Right atrium auricular region (tissue), 2 donors: Measurements from ENCODE around the gene LHX1. TPM values are rescaled to one million over a fixed set of nuclear protein-coding genes. Genes with fewer than 3 reads are reported as not detected.

Experiments used
- DNase-seq: peaks from one replicate; pipeline ENCODE4 v3.0.0-alpha.2; 2019; ENCODE audit warnings: low spot score
- H3K27ac ChIP-seq, 2 donors: fragments of 200-600 bp; sonication (generic); 1 replicate in 1 of 2; 2 replicates in 1 of 2; pipeline ENCODE4 v1.5.1; 2016 to 2019
- H3K27me3 ChIP-seq, 2 donors: fragments of 200-600 bp; sonication (generic); one replicate each; pipeline versions ENCODE4 v1.5.1 to v1.6.0; 2017 to 2019
- H3K36me3 ChIP-seq: fragments of 200-600 bp; sonication (generic); one replicate; pipeline ENCODE4 v1.5.1; 2016
- H3K4me1 ChIP-seq, 2 donors: fragments of 200-600 bp; sonication (generic); one replicate each; pipeline versions ENCODE4 v1.5.1 to v1.6.0; 2017 to 2019
- H3K4me3 ChIP-seq, 2 donors: fragments of 200-600 bp; sonication (generic); 1 replicate in 1 of 2; 2 replicates in 1 of 2; pipeline ENCODE4 v1.5.1; 2017 to 2019; ENCODE audit warnings: mild to moderate bottlenecking in 1 of 2, moderate library complexity in 1 of 2
- H3K9me3 ChIP-seq, 2 donors: fragments of 200-600 bp; sonication (generic); one replicate each; pipeline ENCODE4 v1.5.1; 2019
- CTCF ChIP-seq, 2 donors: fragments of 200-600 bp; sonication (generic); IDR thresholded peaks; one replicate each; pipeline ENCODE4 v1.5.1; 2019; ENCODE audit warnings: antibody characterized with exemption in 2 of 2
- total RNA-seq, 2 donors: library from RNA; depleted of rRNA; stranded (reverse); fragments of >200 nt; gene quantifications; one replicate each; pipeline ENCODE4 v1.1.0, GENCODE V29; 2016

Gene LHX1
- total RNA-seq, 2 donors from 2014 or later = not detected

DNA sequence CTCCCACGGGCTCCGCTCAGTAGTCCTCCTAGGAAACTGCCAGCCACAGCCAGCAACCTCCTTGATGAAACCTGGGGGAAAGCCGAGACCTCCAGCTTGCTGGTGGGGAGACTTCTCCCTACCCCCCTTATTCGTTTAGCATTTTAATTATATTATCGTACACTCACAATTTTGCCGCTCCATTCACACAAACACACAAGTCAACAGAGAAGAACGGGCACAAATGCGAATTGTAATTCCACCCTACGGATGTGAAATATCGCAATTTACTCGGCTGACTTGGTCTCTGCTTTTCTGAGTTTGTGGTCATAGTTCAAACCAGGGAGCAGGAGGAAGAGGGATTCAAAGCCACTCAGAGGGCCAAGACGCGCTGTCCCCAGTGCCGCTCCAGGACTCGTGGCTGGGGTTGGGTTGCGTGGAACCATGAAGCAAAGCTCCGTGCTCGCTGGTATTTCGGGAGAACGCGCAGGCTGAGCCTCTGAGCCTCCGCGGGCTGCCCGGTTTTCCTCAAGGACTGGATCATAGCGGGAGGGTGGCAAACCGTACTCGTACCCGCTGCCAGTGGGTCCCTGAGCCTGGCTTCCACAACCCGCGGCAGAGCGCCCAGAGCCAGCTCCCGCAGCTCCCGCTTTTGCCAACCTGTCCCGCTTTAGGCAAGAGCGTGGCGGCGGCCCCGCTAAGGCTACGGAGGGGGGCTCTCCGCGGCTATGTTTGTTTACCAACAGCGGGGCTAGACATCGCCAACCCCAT is 2.0 kb downstream of the LHX1 start:
- H3K27me3 ChIP-seq = peaks cover 77 to 94% of the 10 kb centered on the region in 2 donors
- H3K4me3 ChIP-seq = no peak overlapping the region

GRCh38 chr17:36939802-36940312 is 2.6 kb downstream of the LHX1 start:
- Histone ChIP-seq H3K36me3 (no peaks in the 10 kb centered on the region), H3K4me1 (peaks cover 0 to 64% of the 10 kb centered on the region in 2 donors), H3K4me3 (no peak overlapping the region), H3K27me3 (peaks cover 74 to 93% of the 10 kb centered on the region in 2 donors), H3K27ac (no peak overlapping the region), H3K9me3 (no peaks in the 10 kb centered on the region)
- no peak for DNase-seq
- TF ChIP-seq CTCF (IDR thresholded peaks at IDR 0.05) = no peak

More for the DNA sequence above, 2.0 kb downstream of the LHX1 start:
- no peak for DNase-seq
- no peak for TF ChIP-seq CTCF (IDR thresholded peaks at IDR 0.05)
- peaks cover 0 to 70% of the 10 kb centered on the region in 2 donors for H3K4me1 ChIP-seq
- H3K9me3 ChIP-seq = no peaks in the 10 kb centered on the region
- H3K27ac ChIP-seq = no peak overlapping the region
- no peaks in the 10 kb centered on the region for H3K36me3 ChIP-seq

- TF ChIP-seq CTCF (IDR thresholded peaks at IDR 0.05) = no peak
- Histone ChIP-seq H3K4me1 (peaks cover 0 to 57% of the 10 kb centered on the region in 2 donors), H3K27me3 (peaks cover 74 to 91% of the 10 kb centered on the region in 2 donors), H3K27ac (no peak overlapping the region), H3K4me3 (no peak overlapping the region), H3K36me3 (no peaks in the 10 kb centered on the region), H3K9me3 (no peaks in the 10 kb centered on the region)
- DNase-seq = no peak
Observed at GRCh38 chr17:36940313-36941264, 3.3 kb downstream of the LHX1 start.

DNA sequence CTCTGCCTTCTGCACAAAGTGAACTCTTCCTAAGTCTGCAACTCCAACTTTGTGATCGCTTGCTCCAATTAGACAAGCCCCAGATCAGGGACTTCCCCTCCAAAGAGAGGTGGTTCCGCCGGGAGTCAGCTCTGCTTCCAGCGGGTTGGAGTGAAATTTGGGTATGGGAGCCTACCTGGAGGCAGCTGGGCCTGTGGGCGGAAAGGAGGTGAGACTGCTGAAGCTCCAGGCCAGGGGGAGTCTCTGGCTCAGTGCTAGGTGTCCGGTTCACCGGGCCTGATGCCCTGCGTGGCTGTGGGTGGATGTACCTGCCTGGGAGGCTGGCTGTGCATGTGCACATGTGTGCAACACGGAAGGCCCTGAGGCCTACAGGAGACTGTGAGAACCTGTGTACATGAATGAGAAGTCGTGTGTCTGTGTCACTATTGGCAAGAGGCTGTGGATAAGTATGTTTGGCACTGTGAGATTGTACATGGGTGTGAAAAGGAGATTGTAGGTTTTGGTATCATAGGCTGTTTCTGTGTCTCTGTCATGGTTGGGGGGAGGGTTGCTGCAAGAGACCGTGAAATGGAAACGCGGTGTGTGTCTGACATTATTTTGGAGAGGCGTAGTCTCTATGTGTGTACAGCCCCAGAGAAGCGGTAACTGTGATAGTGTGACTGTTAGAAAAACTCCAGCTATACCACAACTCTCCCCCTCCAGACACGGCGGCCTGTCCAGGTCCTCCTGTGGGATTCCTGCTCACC is 4.2 kb downstream of the LHX1 start:
- Histone ChIP-seq H3K27ac (no peak overlapping the region), H3K4me3 (no peak overlapping the region), H3K36me3 (no peaks in the 10 kb centered on the region), H3K27me3 (peaks cover 76 to 91% of the 10 kb centered on the region in 2 donors), H3K9me3 (no peaks in the 10 kb centered on the region), H3K4me1 (peaks cover 0 to 48% of the 10 kb centered on the region in 2 donors)
- TF ChIP-seq CTCF (IDR thresholded peaks at IDR 0.05) = no peak
- no peak for DNase-seq

DNA sequence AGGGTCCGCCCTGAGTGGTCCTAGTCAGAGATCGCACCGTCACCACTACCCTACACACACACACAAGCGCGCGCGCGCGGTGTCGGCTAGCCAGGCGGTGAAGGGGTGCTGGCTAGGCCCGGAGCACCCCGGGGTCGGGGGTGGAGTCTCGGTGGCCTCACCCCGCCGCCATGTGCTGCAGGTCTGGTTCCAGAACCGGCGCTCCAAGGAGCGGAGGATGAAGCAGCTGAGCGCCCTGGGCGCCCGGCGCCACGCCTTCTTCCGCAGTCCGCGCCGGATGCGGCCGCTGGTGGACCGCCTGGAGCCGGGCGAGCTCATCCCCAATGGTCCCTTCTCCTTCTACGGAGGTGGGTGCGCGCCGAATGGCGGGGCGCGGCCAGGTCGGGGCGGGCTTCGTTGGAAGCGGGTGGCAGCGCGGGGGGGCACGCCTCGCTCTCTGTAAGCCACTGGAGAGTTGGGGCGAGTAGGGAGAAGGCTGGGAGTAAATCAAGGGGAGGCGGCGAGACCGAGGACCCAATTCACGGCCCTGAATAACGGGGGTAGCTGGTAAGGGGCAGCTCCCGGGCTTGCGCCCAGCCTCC is 4.8 kb downstream of the LHX1 start:
- Histone ChIP-seq H3K4me3 (peak overlapping the region in 1 of 2 donors; percentile 31), H3K9me3 (no peaks in the 10 kb centered on the region), H3K36me3 (no peaks in the 10 kb centered on the region), H3K27ac (no peak overlapping the region), H3K4me1 (peaks cover 0 to 41% of the 10 kb centered on the region in 2 donors), H3K27me3 (peaks cover 74 to 90% of the 10 kb centered on the region in 2 donors)
- no peak for DNase-seq
- no peak for TF ChIP-seq CTCF (IDR thresholded peaks at IDR 0.05)
